Measurements from ENCODE around the gene KIF26A.
A peak's percentile ranks its signal among the peaks of the same experiment; 100 is the strongest.
"Not testable (repeated sequence)": the region's sequence is repeated elsewhere in the genome, so short reads cannot be mapped to it uniquely, and the experiment has no call there.

The KIF26A gene

GRCh38 chr14:104221636-104222369 lies 83.4 kb downstream of the KIF26A start:
- POLR2A ChIA-PET, result no interaction called here
- CTCF ChIA-PET, result no interaction called here
- TF ChIP-seq ELF4 (IDR thresholded peaks at IDR 0.05), result no peak
- TF ChIP-seq LEF1 (IDR thresholded peaks at IDR 0.05; ENCODE audit: borderline replicate concordance), result no peak
- TF ChIP-seq ARNT (IDR thresholded peaks at IDR 0.05), result no peak
- DNase-seq (ENCODE audit: extremely low spot score), result no peak

- CTCF ChIA-PET, result no interaction called here
- DNase-seq (ENCODE audit: extremely low spot score), result no peak
- POLR2A ChIA-PET, result no interaction called here
- TF ChIP-seq ELF4 (IDR thresholded peaks at IDR 0.05) (no peak), ARNT (IDR thresholded peaks at IDR 0.05) (no peak), CTBP1 (IDR thresholded peaks at IDR 0.05; ENCODE audit: borderline replicate concordance) (no peak), FOXA1 (IDR thresholded peaks at IDR 0.05) (no peak), TARDBP (IDR thresholded peaks at IDR 0.05) (no peak), FOXK2 (IDR thresholded peaks at IDR 0.05) (no peak), SUZ12 (IDR thresholded peaks at IDR 0.05) (no peak), NFRKB (IDR thresholded peaks at IDR 0.05) (no peak), BHLHE40 (IDR thresholded peaks at IDR 0.05; ENCODE audit: borderline replicate concordance) (no peak), LEF1 (IDR thresholded peaks at IDR 0.05; ENCODE audit: borderline replicate concordance) (no peak), PKNOX1 (IDR thresholded peaks at IDR 0.05) (no peak), FOXM1 (IDR thresholded peaks at IDR 0.05; ENCODE audit: borderline replicate concordance) (no peak)
Measured at GRCh38 chr14:104222396-104223036, 84.1 kb downstream of the KIF26A start.

GRCh38 chr14:104223101-104224041 lies 85.0 kb downstream of the KIF26A start:
- CTCF ChIA-PET, result interaction anchor here (0.6 to 1.3 kb wide), 6 partner anchors 14 to 137 kb away, joined by 3 to 4 read pairs (median 3); no protein-coding TSS in a partner anchor

GRCh38 chr14:104224131-104224505 lies 85.7 kb downstream of the KIF26A start:
- ChIA-PET CTCF (interaction anchor here (0.6 to 1.3 kb wide), 7 partner anchors 13 to 136 kb away, joined by 3 to 4 read pairs (median 3); no protein-coding TSS in a partner anchor), POLR2A (no interaction called here)
- TF ChIP-seq TARDBP (IDR thresholded peaks at IDR 0.05), result no peak
- DNase-seq (ENCODE audit: extremely low spot score), result no peak

More at GRCh38 chr14:104223101-104224041, 85.0 kb downstream of the KIF26A start:
- DNase-seq (ENCODE audit: extremely low spot score), result no peak
- POLR2A ChIA-PET, result no interaction called here
- TF ChIP-seq FOXK2 (IDR thresholded peaks at IDR 0.05) (no peak), SUZ12 (IDR thresholded peaks at IDR 0.05) (no peak), NFRKB (IDR thresholded peaks at IDR 0.05) (no peak), BHLHE40 (IDR thresholded peaks at IDR 0.05; ENCODE audit: borderline replicate concordance) (no peak), HDGF (IDR thresholded peaks at IDR 0.05; ENCODE audit: borderline replicate concordance) (no peak), FOXA1 (IDR thresholded peaks at IDR 0.05) (no peak), ARNT (IDR thresholded peaks at IDR 0.05) (no peak), L3MBTL2 (conservative IDR thresholded peaks at IDR 0.05) (no peak), TARDBP (IDR thresholded peaks at IDR 0.05) (no peak), PKNOX1 (IDR thresholded peaks at IDR 0.05) (no peak), ZNF384 (IDR thresholded peaks at IDR 0.05) (no peak), LEF1 (IDR thresholded peaks at IDR 0.05; ENCODE audit: borderline replicate concordance) (no peak), SP1 (IDR thresholded peaks at IDR 0.05) (no peak), CTBP1 (IDR thresholded peaks at IDR 0.05; ENCODE audit: borderline replicate concordance) (no peak)

- ChIA-PET CTCF (interaction anchor here (0.5 to 1.3 kb wide), 5 partner anchors 26 to 1869 kb away, joined by 3 read pairs; no protein-coding TSS in a partner anchor), POLR2A (no interaction called here)
- TF ChIP-seq ZNF384 (IDR thresholded peaks at IDR 0.05) (no peak), SUZ12 (IDR thresholded peaks at IDR 0.05) (no peak), HDGF (IDR thresholded peaks at IDR 0.05; ENCODE audit: borderline replicate concordance) (no peak), FOXM1 (IDR thresholded peaks at IDR 0.05; ENCODE audit: borderline replicate concordance) (no peak)
- peak; percentile 69 for DNase-seq (ENCODE audit: extremely low spot score)
Measured at GRCh38 chr14:104224506-104225277, 86.3 kb downstream of the KIF26A start.

- POLR2A ChIA-PET; DNase-seq (ENCODE audit: extremely low spot score): not testable (repeated sequence)
- CTCF ChIA-PET, result interaction anchor here (0.6 kb wide), 1 partner anchor 308 kb away, joined by 3 read pairs; no protein-coding TSS in a partner anchor
Measured at GRCh38 chr14:104225278-104226190, 87.1 kb downstream of the KIF26A start.

Measured in HEK293T (cell line).